Endometrial microvascular endothelial cells (primary cell): ENCODE measurements around the gene APCDD1L. TPM values are rescaled to one million over a fixed set of nuclear protein-coding genes. Genes with fewer than 3 reads are reported as not detected.

Experiments
- in situ Hi-C: cut with HindIII; loops from 2 replicates; pipeline ENCODE4 v1.10.0; 2017; ENCODE audit warnings: low sequenced_read_pairs, low pct_unique_long_range_greater_than_20kb; ENCODE audit errors: inconsistent ontology term
- total RNA-seq: library from RNA; depleted of rRNA; stranded (reverse); fragments of >200 nt; gene quantifications from one replicate; pipeline ENCODE4 v1.2.3, GENCODE V29; 2015; ENCODE audit errors: inconsistent ontology term

Gene APCDD1L
- total RNA-seq, 1 donor from 2014 or later = 1.1 TPM

GRCh38 chr20:58497076-58497641, 18.0 kb downstream of the APCDD1L start:
- in situ Hi-C loops = no loop called here

GRCh38 chr20:58496429-58496769, 18.8 kb downstream of the APCDD1L start:
- in situ Hi-C loops = no loop called here

- in situ Hi-C loops = no loop called here
These were observed 19.4 kb downstream of the APCDD1L start for GRCh38 chr20:58495623-58496428.

GRCh38 chr20:58494923-58495622, 20.1 kb downstream of the APCDD1L start:
- in situ Hi-C loops = no loop called here

GRCh38 chr20:58492795-58493524, 22.2 kb downstream of the APCDD1L start:
- in situ Hi-C loops = no loop called here

GRCh38 chr20:58492074-58492718, 23.0 kb downstream of the APCDD1L start:
- in situ Hi-C loops = no loop called here

GRCh38 chr20:58486207-58486606, 29.0 kb downstream of the APCDD1L start:
- in situ Hi-C loops = no loop called here

- in situ Hi-C loops = no loop called here
These were observed 29.8 kb downstream of the APCDD1L start for GRCh38 chr20:58485393-58485792.

- in situ Hi-C loops = no loop called here
These were observed 31.7 kb downstream of the APCDD1L start for GRCh38 chr20:58483470-58483869.

GRCh38 chr20:58483051-58483450, 32.1 kb downstream of the APCDD1L start:
- in situ Hi-C loops = no loop called here

- in situ Hi-C loops = no loop called here
These were observed 32.8 kb downstream of the APCDD1L start for GRCh38 chr20:58482416-58482815.

- in situ Hi-C loops = no loop called here
These were observed 33.6 kb downstream of the APCDD1L start for GRCh38 chr20:58481481-58482021.

- in situ Hi-C loops = no loop called here
These were observed 34.5 kb downstream of the APCDD1L start for GRCh38 chr20:58480551-58481336.

- in situ Hi-C loops = no loop called here
These were observed 35.3 kb downstream of the APCDD1L start for GRCh38 chr20:58479726-58480440.

- in situ Hi-C loops = no loop called here
These were observed 36.9 kb downstream of the APCDD1L start for GRCh38 chr20:58478141-58478805.

GRCh38 chr20:58475466-58475865, 39.7 kb downstream of the APCDD1L start:
- in situ Hi-C loops = no loop called here
